ENCODE results near the gene AGBL1.

- no peak for TF ChIP-seq REST (IDR thresholded peaks at IDR 0.05; ENCODE audit: low read depth)
- TF ChIP-seq TAF1 (IDR thresholded peaks at IDR 0.05; ENCODE audit: low read depth) = no peak
Observed at GRCh38 chr15:86929461-86929860, 849.8 kb downstream of the AGBL1 start.

All from Ishikawa (cell line).